Left ventricle myocardium inferior (tissue), 1 donor: ENCODE data around the gene CCNB1IP1. TPM values are rescaled to one million over a fixed set of nuclear protein-coding genes. Genes with fewer than 3 reads are reported as not detected.
"Not testable (repeated sequence)": the region's sequence is repeated elsewhere in the genome, so short reads cannot be mapped to it uniquely, and the experiment has no call there.

Experiments used
- DNase-seq: peaks from one replicate; pipeline ENCODE4 v3.0.0-alpha.2; 2020
- H3K27ac ChIP-seq: fragments of 200-600 bp; replicated peaks from 2 replicates; pipeline ENCODE4 v1.8.0; 2021
- H3K27me3 ChIP-seq: fragments of 200-600 bp; 2 replicates; pipeline ENCODE4 v1.8.0; 2021; ENCODE audit warnings: low read depth
- H3K36me3 ChIP-seq: fragments of 200-600 bp; 2 replicates; pipeline ENCODE4 v1.8.0; 2021
- H3K4me1 ChIP-seq: fragments of 200-600 bp; 2 replicates; pipeline ENCODE4 v1.8.0; 2021
- H3K4me3 ChIP-seq: fragments of 200-600 bp; 2 replicates; pipeline ENCODE4 v1.8.0; 2021; ENCODE audit warnings: mild to moderate bottlenecking, moderate library complexity
- H3K9me3 ChIP-seq: fragments of 200-600 bp; replicated peaks from 2 replicates; pipeline ENCODE4 v1.8.0; 2021
- CTCF ChIP-seq: fragments of 200-600 bp; IDR thresholded peaks from 2 replicates; pipeline ENCODE4 v1.8.0; 2021; ENCODE audit warnings: antibody characterized with exemption, mild to moderate bottlenecking, borderline replicate concordance
- intact Hi-C: fragments of 100-400 bp; cut with micrococcal nuclease; formaldehyde crosslinking; loops from one replicate; pipeline ENCODE4 v1.11.0; 2022
- total RNA-seq: library from RNA; stranded (reverse); fragmentation: NEBNext Ultra II Directional; extraction: Animal tissue kit (Norgen Biotek cat#: 25700); gene quantifications from one replicate; pipeline ENCODE4 v1.2.1, GENCODE V29; 2021
- donor health status: DM: no; HTN: yes; CAD: no; lungs with severe emphysema.

The CCNB1IP1 gene
- total RNA-seq, 1 donor from 2014 or later: 53.9 TPM

GRCh38 chr14:20377171-20377570, 44.1 kb upstream of the CCNB1IP1 start:
- H3K27me3 ChIP-seq: no peaks in the 10 kb centered on the region
- intact Hi-C loops: no loop called here

GRCh38 chr14:20376071-20376588, 43.1 kb upstream of the CCNB1IP1 start:
- H3K4me3 ChIP-seq: no peak overlapping the region
- H3K27ac ChIP-seq: no peak overlapping the region
- H3K36me3 ChIP-seq: peaks cover 98% of the 10 kb centered on the region
- H3K27me3 ChIP-seq: no peaks in the 10 kb centered on the region
- intact Hi-C loops: no loop called here
- H3K9me3 ChIP-seq: no peaks in the 10 kb centered on the region
- H3K4me1 ChIP-seq: no peaks in the 10 kb centered on the region
- TF ChIP-seq CTCF: no peak
- DNase-seq: no peak

More at GRCh38 chr14:20377171-20377570, 44.1 kb upstream of the CCNB1IP1 start:
- peaks cover 99% of the 10 kb centered on the region for H3K36me3 ChIP-seq
- H3K9me3 ChIP-seq: no peaks in the 10 kb centered on the region
- TF ChIP-seq CTCF: no peak
- no peaks in the 10 kb centered on the region for H3K4me1 ChIP-seq
- no peak overlapping the region for H3K27ac ChIP-seq
- no peak overlapping the region for H3K4me3 ChIP-seq
- DNase-seq: no peak

GRCh38 chr14:20375471-20375870, 42.4 kb upstream of the CCNB1IP1 start:
- Histone ChIP-seq H3K4me1 (no peaks in the 10 kb centered on the region), H3K36me3 (peaks cover 98% of the 10 kb centered on the region), H3K27ac (no peak overlapping the region), H3K9me3 (no peaks in the 10 kb centered on the region), H3K27me3 (no peaks in the 10 kb centered on the region), H3K4me3 (no peak overlapping the region)
- DNase-seq: no peak
- intact Hi-C loops: no loop called here
- no peak for TF ChIP-seq CTCF

GRCh38 chr14:20372796-20373195, 39.7 kb upstream of the CCNB1IP1 start:
- H3K9me3 ChIP-seq: no peaks in the 10 kb centered on the region
- DNase-seq: no peak
- H3K27ac ChIP-seq: no peak overlapping the region
- TF ChIP-seq CTCF: no peak
- H3K4me3 ChIP-seq: no peak overlapping the region
- H3K27me3 ChIP-seq: no peaks in the 10 kb centered on the region
- no peaks in the 10 kb centered on the region for H3K4me1 ChIP-seq
- intact Hi-C loops: no loop called here
- H3K36me3 ChIP-seq: peaks cover 98% of the 10 kb centered on the region

- no peak overlapping the region for H3K27ac ChIP-seq
- no peak for DNase-seq
- intact Hi-C loops: no loop called here
- H3K4me3 ChIP-seq: no peak overlapping the region
- no peaks in the 10 kb centered on the region for H3K9me3 ChIP-seq
- H3K27me3 ChIP-seq: no peaks in the 10 kb centered on the region
- no peaks in the 10 kb centered on the region for H3K4me1 ChIP-seq
- TF ChIP-seq CTCF: no peak
- H3K36me3 ChIP-seq: peaks cover 80% of the 10 kb centered on the region
Observed at GRCh38 chr14:20365928-20366327, 32.8 kb upstream of the CCNB1IP1 start.

GRCh38 chr14:20358474-20358873, 25.4 kb upstream of the CCNB1IP1 start:
- intact Hi-C loops, H3K4me3 ChIP-seq, H3K4me1 ChIP-seq, H3K9me3 ChIP-seq, H3K27me3 ChIP-seq, DNase-seq, H3K27ac ChIP-seq: not testable (repeated sequence)
- H3K36me3 ChIP-seq: peaks cover 66% of the 10 kb centered on the region
